Urothelium cell line (cell line): ENCODE results near the gene GATA5.
A peak's percentile ranks its signal among the peaks of the same experiment; 100 is the strongest.

Experiments used
- DNase-seq: peaks from one replicate; pipeline ENCODE4 v3.0.0; 2011; ENCODE audit warnings: low spot score, mixed read lengths
- FAIRE-seq: peaks from 2 replicates; lab custom pipeline; 2011; peaks lifted over from hg19 to GRCh38; lab: Jason Lieb, UNC

GATA5 gene

DNA sequence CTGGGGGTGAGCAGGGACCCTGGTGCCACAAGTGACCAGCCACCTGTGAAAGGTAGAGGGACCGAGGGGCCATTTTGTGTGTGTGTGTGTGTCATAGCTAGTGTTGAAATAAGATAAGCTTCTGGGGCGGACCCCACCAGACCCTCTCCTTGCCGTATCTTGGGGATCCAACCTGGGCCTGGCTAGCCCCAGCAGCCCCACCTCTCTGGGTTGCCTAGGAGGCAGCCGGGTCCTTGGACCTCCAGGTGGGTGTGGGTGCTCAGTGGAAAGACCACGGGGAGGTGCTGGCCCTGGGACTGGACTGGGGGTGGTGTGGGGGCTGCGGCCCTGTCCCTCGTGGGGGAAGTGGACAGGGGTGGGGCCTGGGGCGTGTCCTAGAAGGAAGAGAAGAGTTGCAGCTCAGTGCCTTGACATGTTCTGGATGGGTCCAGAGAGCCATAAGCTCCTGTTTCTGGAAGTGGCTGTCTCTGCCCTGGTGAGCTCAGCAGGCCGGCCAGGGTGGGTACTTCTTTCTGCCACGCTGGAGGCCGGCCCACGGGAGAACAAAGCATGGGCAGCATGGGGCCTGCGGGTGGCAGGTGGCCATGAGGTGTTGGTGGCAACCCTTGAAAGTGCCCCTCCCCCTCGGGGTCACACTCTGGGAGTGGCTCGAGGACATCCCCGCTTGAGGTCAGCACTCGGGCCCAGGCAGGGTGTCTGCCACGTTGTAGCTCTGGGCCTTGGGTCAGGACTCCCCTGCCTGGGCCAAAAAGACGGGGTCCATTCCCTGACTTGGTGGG lies 56.9 kb downstream of the GATA5 start:
- FAIRE-seq, result no peak
- DNase-seq, result no peak

- no peak for DNase-seq
- no peak for FAIRE-seq
Measured at GRCh38 chr20:62417981-62418708, 57.6 kb downstream of the GATA5 start.

DNA sequence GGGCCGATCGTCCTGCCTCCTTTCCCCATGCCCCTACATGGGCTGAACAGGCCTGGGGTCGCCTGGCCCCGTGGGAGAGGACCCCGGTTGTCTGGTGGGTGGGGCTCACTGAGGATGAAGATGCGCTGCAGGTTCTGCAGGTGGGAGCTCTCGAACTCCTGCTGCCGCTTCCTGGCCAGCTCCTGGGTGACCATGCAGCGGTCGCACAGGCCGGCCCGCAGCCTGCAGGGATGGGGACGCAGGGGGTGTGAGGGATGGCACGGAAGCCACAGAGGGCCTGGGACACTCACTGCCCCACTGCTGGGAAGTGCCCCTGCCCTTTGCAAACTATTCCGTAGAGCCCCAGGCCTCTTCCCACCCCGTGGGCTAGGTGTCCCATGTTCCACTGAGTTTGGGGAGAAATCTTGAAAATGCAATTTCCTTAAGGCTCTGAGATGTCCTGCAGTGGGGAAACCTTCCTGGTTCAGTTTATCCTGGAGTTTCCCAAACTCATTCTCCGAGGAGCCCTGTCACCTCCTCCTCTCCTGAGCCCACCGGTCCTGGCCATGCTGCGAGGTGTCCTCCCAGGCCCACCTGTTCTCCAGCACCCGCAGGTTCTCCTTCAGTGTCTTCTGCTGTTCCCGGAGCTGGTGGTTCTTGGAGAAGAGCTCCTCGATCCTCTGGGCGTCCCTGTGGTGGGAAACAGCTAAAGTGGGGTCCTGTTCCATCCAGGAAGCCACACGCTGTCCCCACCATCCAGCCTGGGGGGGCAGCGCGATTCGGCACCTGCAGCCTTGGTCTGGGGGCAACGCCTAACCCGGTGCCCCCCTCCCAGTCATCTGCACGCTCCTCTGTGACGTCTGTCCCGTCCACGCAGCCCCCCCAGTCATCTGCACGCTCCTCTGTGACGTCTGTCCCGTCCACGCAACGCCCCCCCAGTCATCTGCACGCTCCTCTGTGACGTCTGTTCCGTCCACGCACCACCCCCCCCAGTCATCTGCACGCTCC lies 58.9 kb downstream of the GATA5 start:
- no peak for FAIRE-seq
- DNase-seq, result no peak

GRCh38 chr20:62415354-62416111 lies 60.3 kb downstream of the GATA5 start:
- DNase-seq (no peak), FAIRE-seq (no peak)

DNA sequence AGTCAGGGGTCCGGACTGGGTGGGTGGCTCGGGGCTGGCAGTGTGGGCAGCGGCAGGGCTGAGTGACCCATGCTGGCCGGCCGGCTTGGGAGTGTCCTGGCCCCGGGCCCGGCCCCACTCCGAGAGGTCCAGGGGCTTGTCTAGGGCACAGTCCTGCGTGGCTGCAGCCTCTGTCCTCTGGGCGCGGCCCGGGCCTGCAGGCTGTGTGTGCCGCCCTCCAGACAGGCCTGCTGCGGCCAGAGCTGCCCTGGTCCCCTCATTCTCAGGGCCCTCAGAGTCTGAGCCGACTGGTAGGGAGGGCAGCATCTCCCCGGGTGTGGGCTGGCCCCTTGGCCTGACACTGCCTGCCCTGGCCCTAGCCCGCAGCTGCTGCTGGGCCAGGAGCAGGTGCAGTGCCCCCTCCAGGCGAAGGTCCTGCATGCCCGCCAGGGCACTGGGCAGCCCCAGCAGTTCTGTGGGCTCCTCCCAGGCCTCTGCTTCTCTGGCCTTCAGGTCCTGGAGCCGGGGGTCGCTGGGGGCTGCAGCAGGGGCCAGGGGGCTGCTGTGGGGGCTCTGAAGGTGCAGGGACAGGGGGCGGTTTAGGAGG lies 61.8 kb downstream of the GATA5 start:
- DNase-seq (peak; percentile 52), FAIRE-seq (no peak)
